Measurements from ENCODE around the gene MAPK10. TPM values are rescaled to one million over a fixed set of nuclear protein-coding genes. Genes with fewer than 3 reads are reported as not detected.

MAPK10 gene
- total RNA-seq, 4 donors from 2014 or later: 1.7 to 8.6 (median 4.4) TPM

DNA sequence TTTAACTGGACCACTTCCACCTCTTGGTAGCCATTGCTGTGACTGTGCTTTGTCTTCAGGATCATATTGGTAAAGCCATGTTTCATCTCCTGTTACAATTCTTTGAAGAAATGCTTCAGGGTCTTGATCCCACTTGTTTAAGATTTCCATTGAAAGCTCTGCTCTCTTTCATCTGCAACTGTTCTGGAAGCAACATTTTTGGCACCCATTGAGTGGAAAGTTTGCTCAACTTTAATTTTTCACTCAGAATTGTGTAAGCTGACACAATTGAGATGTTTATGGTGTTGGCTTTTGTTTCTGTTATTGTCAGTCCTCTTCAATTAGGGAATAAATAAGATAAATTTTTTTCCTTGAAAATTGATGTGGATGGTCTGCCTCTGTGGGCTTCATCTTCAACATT, 237.4 kb downstream of the MAPK10 start:
- no peak for TF ChIP-seq POLR2A (IDR thresholded peaks at IDR 0.05)
- TF ChIP-seq, protein P1, sequence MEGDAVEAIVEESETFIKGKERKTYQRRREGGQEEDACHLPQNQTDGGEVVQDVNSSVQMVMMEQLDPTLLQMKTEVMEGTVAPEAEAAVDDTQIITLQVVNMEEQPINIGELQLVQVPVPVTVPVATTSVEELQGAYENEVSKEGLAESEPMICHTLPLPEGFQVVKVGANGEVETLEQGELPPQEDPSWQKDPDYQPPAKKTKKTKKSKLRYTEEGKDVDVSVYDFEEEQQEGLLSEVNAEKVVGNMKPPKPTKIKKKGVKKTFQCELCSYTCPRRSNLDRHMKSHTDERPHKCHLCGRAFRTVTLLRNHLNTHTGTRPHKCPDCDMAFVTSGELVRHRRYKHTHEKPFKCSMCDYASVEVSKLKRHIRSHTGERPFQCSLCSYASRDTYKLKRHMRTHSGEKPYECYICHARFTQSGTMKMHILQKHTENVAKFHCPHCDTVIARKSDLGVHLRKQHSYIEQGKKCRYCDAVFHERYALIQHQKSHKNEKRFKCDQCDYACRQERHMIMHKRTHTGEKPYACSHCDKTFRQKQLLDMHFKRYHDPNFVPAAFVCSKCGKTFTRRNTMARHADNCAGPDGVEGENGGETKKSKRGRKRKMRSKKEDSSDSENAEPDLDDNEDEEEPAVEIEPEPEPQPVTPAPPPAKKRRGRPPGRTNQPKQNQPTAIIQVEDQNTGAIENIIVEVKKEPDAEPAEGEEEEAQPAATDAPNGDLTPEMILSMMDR (IDR thresholded peaks at IDR 0.05): no peak
- H3K9me3 ChIP-seq: no peaks in the 10 kb centered on the region
- no peaks in the 10 kb centered on the region for H3K36me3 ChIP-seq
- intact Hi-C loops (cut with DNase I): no loop called here
- no peak overlapping the region for H3K4me3 ChIP-seq
- DNase-seq: no peak
- no peaks in the 10 kb centered on the region for H3K27me3 ChIP-seq
- no peak overlapping the region for H3K27ac ChIP-seq
- peaks cover 0 to 14% (median 6%) of the 10 kb centered on the region in 3 donors for H3K4me1 ChIP-seq

DNA sequence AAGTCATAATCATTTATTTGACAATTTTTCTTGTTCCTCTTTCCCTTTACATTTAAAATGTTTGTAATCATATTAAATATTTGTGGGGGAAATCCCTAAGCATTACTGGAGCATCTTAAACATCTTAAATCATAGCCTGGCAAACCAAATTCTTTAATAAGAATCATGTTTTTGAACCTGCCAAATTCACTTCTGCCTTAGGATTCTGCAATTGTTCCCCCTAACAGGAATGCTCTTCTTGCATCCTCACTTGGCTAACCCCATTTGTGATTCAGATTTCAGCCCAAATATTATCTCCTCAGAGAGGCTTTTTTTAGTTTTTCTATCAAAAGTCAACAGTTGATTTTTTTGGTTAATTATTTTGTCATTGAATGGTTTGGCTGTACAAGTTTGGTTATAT, 241.1 kb downstream of the MAPK10 start:
- H3K4me3 ChIP-seq: no peak overlapping the region
- no peak for DNase-seq
- no peak overlapping the region for H3K27ac ChIP-seq
- no peak for TF ChIP-seq POLR2A (IDR thresholded peaks at IDR 0.05)
- TF ChIP-seq, protein P1 (IDR thresholded peaks at IDR 0.05): no peak
- H3K9me3 ChIP-seq: no peaks in the 10 kb centered on the region
- no peaks in the 10 kb centered on the region for H3K27me3 ChIP-seq
- H3K36me3 ChIP-seq: no peaks in the 10 kb centered on the region
- peaks cover 0 to 15% (median 6%) of the 10 kb centered on the region in 3 donors for H3K4me1 ChIP-seq
- intact Hi-C loops (cut with DNase I): no loop called here

DNA sequence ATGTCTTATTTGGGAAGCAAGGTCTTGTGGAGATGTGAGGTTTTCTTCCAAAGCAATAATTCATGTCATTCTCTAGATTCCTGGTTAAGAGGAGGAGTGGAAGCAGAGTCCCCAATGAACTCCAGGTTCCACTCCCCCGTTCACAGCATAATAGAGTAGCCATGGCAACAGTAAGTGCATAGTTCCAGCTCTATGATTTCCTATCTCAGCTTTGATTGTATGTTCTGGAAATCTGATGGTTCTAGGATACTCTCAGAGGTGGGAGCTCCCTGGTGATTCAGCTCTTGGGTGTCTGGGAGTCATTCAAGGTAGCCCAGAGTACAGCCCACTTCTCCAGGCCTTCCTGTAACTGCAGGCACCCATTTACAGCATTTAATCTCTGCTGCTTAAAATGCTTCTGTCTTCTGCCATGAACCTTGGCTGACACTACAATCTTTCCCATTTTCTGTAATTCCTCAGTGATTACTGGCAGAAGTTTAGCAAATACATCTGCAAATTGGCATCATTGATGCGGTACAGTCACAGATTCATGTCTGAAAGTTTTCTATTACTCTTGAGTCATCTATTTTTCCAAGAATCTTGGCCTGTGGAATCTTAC, 242.0 kb downstream of the MAPK10 start:
- Histone ChIP-seq H3K9me3 (no peaks in the 10 kb centered on the region), H3K4me3 (no peak overlapping the region), H3K4me1 (peaks cover 0 to 15% (median 6%) of the 10 kb centered on the region in 3 donors), H3K27me3 (no peaks in the 10 kb centered on the region), H3K27ac (peak overlapping the region in 1 of 4 donors; percentile 17), H3K36me3 (no peaks in the 10 kb centered on the region)
- TF ChIP-seq, protein P1 (IDR thresholded peaks at IDR 0.05): no peak
- no peak for TF ChIP-seq POLR2A (IDR thresholded peaks at IDR 0.05)
- intact Hi-C loops (cut with DNase I): no loop called here
- DNase-seq: no peak
- 27 to 33% methylated on average over 2 of the region's 2 CpGs for WGBS, 2 donors

DNA sequence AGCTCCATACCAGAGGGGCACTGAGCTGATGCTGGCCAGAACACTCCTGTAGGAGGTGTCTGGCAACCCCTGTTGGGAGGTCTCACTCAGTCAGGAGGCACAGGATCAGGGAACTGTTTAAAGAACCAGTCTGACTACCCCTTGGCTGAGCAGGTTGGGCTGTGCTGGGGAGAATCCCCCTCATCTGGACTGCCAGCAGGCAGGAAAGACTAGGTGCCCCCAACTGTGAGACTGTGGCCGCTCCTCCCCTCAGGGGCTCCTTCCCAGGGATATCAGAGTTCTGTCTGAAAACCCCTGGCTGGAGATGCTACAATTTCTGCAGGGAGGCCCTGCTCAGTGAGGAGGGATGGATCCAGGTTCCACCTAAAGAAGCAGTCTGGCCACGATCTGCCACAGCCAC, 245.3 kb downstream of the MAPK10 start:
- Histone ChIP-seq H3K4me3 (no peak overlapping the region), H3K4me1 (peaks cover 0 to 15% (median 6%) of the 10 kb centered on the region in 3 donors), H3K27me3 (no peaks in the 10 kb centered on the region), H3K27ac (no peak overlapping the region), H3K36me3 (no peaks in the 10 kb centered on the region), H3K9me3 (no peaks in the 10 kb centered on the region)
- no peak for TF ChIP-seq POLR2A (IDR thresholded peaks at IDR 0.05)
- TF ChIP-seq, protein P1 (IDR thresholded peaks at IDR 0.05): no peak
- intact Hi-C loops (cut with DNase I): no loop called here
- no peak for DNase-seq
- WGBS, 2 donors: 50 to 80% methylated on average over 1 of the region's 2 CpGs

DNA sequence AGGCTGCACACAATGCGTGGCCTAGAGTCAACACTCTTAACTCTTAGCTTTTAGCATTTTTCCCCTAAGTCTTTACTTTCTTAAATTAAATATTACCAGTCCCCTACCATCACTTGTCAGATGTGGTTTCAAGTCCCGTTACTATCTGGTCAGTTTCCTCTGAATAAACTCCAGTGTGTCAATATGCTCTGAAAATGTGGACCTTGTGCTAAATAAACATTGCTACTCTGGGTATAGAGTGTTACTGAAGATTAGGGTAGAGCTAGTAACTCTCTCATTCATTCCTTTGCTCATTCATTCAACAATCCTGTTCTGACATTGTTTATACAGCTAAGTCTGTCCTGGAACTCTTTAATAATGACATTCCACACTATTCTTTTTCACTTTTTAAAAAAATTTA, 251.0 kb downstream of the MAPK10 start:
- TF ChIP-seq, protein P1 (IDR thresholded peaks at IDR 0.05): no peak
- TF ChIP-seq POLR2A (IDR thresholded peaks at IDR 0.05): no peak
- WGBS, 2 donors: 73 to 83% methylated on average over 2 of the region's 2 CpGs
- Histone ChIP-seq H3K4me3 (no peak overlapping the region), H3K9me3 (no peaks in the 10 kb centered on the region), H3K27me3 (no peaks in the 10 kb centered on the region), H3K27ac (no peak overlapping the region), H3K4me1 (no peaks in the 10 kb centered on the region), H3K36me3 (no peaks in the 10 kb centered on the region)
- intact Hi-C loops (cut with DNase I): no loop called here
- no peak for DNase-seq
